Activated T-cell treated with anti-CD3 and anti-CD28 coated beads, Interleukin-2, amount 50 U/mL, for 24 hours (primary cell): Measurements from ENCODE around the gene SLC4A1.

Experiments used
- DNase-seq: peaks from one replicate; pipeline ENCODE4 v3.0.0-alpha.2; 2020
- H3K27ac Mint-ChIP-seq: 2 replicates; pipeline ENCODE4 v1.8.0; 2020; ENCODE audit warnings: mild to moderate bottlenecking, mixed read lengths
- H3K27me3 Mint-ChIP-seq: 2 replicates; pipeline ENCODE4 v1.8.0; 2020; ENCODE audit warnings: mixed read lengths
- H3K36me3 Mint-ChIP-seq: 2 replicates; pipeline ENCODE4 v1.8.0; 2020; ENCODE audit warnings: low read depth, mixed read lengths
- H3K4me1 Mint-ChIP-seq: 2 replicates; pipeline ENCODE4 v1.8.0; 2020; ENCODE audit warnings: low read depth, mixed read lengths
- H3K4me3 Mint-ChIP-seq: 2 replicates; pipeline ENCODE4 v1.8.0; 2020; ENCODE audit warnings: mild to moderate bottlenecking, moderate library complexity, mixed read lengths
- H3K9me3 Mint-ChIP-seq: 2 replicates; pipeline ENCODE4 v1.8.0; 2020; ENCODE audit warnings: mixed read lengths

SLC4A1 gene

DNA sequence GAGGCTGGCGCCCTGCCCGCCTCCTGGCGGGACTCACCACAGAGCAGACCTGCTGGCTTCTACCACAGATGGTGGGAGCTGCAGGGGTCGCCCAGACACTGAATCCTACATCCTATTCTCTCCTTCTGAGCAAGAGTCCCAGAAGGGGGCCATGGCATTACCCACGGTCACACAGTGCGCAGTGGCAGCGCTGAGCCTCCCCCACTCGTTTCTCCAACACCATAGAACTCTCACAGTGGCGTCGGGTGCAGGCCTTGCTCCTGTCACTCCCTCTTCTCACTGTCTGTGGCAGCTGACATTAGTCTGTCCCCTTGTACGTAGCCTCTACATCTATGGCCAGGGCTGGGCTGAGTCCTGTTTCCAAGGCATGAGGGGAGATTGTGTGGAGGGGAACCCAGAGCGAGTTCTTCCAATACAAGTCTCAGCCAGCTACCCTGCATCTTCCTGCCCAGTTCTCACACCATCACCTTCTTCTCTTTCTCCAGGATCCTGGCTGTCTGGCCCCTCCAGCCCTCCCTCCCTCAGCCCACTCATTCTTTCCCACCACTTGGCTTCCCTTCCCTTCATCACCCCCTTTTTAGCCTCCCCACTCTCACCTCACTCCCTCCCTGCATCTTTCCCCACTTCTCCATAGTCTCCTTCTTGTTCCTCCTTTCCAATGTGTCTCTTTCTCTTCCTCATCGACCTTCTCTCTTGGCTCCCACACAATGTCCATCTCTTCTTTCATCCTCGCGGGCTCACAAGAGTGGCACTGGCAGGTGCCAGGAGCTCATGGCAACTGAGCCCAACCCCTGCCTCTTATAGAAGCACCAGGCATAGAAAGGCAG, 54.3 kb downstream of the SLC4A1 start:
- Mint-ChIP-seq H3K4me3 (peak overlapping the region; percentile 47), H3K27ac (peak overlapping the region; percentile 96), H3K9me3 (no peaks in the 10 kb centered on the region)

DNA sequence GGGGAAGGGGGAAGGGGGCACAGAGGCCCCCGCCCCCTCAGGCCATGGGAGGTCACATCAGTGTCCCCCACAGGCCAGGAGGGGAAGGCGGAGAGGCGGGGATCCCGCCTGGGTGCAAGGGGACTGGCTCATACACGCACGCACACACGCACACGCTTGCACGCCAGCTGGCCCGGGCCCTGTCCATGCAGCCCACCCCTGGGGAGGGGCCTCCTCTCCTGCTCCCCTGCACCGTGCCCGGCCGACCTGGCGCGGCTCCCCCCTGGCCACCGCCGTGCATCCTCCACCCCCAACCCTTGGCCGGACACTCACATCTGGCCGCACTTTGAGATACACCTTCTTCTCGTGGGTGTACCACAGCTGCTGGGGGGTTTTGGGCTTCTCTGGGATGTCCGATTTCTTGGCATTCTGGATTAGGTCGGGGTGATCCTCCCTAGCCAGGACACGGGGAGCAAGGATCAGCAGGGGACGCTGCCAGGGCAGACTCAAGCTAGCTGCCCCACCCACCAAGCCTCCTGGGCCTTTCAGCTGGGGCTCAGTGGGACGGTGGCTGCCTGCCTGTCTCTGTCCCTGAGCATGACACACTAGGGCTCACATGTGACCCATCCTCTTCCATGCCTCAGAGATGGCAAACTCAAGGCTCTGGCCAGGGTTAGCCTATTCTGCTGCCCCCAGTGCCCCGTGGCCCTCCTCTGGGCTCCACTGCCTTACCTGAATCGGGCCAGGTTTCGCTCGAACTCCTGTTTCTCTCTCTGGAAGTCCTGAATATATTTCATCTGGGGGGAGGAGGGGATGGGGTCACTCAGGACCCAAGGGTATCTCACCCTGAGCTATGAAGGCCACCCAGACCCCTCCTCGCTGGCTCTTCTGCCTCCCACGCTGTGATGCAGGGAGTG, 55.2 kb downstream of the SLC4A1 start:
- peaks cover 92% of the 10 kb centered on the region for H3K36me3 Mint-ChIP-seq
- H3K27ac Mint-ChIP-seq = peak overlapping the region; percentile 96
- H3K9me3 Mint-ChIP-seq = no peaks in the 10 kb centered on the region
- peaks cover 82% of the 10 kb centered on the region for H3K4me1 Mint-ChIP-seq
- H3K27me3 Mint-ChIP-seq = no peaks in the 10 kb centered on the region
- H3K4me3 Mint-ChIP-seq = peak overlapping the region; percentile 1
- no peak for DNase-seq

More for the DNA sequence above, 54.3 kb downstream of the SLC4A1 start:
- no peak for DNase-seq
- Mint-ChIP-seq H3K27me3 (no peaks in the 10 kb centered on the region), H3K36me3 (peaks cover 88% of the 10 kb centered on the region), H3K4me1 (peaks cover 75% of the 10 kb centered on the region)

DNA sequence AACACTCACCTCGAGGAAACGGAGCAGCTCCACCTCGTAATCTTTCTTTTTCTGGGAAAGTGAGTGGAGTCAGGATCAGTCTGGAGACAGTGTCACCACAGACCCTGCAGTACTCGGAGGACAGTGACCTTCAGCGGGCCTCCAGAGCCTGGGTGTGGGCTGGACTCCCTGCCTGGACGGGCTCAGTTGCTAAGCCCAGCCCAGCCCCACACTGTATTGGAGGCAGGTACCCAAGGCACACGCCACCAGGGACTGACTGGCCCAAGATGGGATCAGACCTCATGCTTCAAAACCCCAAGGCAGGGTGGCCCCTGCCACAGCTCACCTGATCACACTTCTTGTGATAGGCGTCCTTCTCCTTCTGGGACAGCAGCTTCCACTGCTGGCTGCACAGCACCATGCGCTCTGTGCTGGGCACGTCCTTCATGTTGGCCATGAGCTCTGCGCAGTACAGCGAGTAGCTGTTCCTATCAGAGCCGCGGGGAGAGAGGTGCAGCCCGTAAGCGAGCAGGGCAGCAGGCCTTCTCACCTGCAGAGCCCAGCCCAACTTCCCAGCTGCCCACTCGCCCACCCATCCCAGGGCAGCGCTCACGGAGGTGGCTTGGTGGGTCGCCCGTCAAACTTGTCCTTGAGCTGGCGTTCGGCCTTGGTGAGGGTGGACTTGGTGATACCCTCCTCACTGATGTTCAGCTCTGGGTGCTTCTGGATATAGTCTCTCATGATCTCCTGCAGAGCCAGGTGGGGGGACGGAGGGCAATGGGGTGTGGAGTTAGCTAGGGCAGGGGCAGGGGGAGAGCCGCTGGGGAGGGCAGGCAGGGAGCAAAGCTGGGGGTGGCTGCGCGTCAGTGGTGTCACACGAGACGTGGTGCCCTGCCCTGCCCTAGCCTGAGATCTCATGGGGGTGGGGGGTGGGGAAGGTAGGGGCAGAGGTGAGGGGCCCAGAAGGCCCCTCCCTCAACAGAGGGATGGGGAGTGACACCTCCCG, 56.4 kb downstream of the SLC4A1 start:
- Mint-ChIP-seq H3K9me3 (no peaks in the 10 kb centered on the region), H3K27ac (peak overlapping the region; percentile 83), H3K27me3 (no peaks in the 10 kb centered on the region), H3K4me1 (peaks cover 79% of the 10 kb centered on the region), H3K36me3 (peaks cover 92% of the 10 kb centered on the region), H3K4me3 (peak overlapping the region; percentile 48)
- DNase-seq = no peak

DNA sequence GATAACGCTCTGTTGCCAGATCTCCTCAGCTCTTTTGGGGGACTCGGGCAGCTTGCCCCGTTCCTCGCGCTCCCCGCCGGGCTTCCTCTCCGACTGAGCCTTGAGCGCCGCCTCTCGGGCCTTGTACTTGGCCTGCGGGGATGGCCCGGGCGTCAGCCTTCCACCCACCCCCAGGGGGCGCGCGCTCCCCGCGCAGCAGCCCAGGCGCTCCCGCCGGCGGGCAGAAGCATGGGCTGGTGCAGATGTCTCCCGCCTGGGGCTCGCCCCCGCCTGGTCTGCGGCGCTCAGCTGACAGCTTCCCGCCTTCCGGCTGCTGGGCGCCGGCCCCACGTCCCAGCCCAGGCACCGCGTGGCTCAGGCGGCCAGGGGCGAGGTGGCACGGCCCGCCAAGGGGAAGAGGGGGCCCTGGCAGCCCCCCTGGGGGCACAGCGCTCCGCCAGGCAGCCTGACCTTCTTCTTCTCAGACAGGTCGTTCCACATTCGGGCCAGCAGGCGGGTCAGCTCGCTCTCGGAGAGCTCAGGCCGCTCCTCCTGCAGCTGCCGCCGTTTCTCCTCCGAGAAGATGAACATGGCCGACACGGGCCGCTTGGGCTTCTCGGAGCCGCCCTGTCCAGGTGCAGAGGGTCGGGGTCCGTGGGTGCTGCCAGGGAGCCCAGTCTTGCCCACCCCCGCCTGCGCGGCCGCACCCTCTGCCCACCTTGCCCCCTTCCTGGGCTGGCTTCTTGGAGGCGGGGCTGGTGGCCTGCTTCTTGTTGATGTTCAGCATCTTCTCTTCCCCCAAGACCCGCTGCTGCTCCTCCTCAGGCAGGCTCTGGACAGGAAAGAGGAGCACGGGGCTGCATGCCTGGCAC, 57.4 kb downstream of the SLC4A1 start:
- peak; percentile 94 for DNase-seq
- Mint-ChIP-seq H3K4me3 (peak overlapping the region; percentile 77), H3K4me1 (peaks cover 73% of the 10 kb centered on the region), H3K27me3 (no peaks in the 10 kb centered on the region), H3K36me3 (peaks cover 92% of the 10 kb centered on the region), H3K9me3 (no peaks in the 10 kb centered on the region), H3K27ac (peak overlapping the region; percentile 97)

DNA sequence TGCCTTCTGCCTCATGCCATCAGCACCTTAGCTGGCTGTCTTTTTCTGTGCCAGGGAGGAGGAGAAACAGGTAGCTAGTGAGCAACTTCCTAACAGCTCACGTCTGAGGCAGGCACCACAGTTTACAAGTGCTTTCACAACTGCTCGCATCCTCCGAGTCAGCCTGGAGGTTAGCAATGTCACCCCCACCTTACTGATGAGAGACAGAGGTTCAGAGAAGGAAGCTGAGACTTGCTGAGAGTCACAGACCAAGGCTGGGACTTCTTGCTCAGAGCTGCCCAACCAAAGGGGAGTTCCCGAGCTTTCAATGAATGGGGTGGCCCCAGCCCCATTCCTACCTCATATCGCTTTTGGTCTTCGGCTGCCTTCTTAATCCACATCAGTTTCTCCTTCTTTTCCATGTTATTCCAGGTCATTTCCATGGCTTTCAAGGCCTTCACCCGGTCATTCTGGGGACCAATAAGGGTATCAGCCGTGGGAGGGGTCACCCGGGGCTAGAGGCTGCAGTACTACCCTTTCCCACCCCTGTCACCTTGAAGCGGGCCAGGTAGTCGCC, 58.1 kb downstream of the SLC4A1 start:
- Mint-ChIP-seq H3K27ac (peak overlapping the region; percentile 97), H3K27me3 (no peaks in the 10 kb centered on the region), H3K4me1 (peaks cover 66% of the 10 kb centered on the region), H3K36me3 (peaks cover 87% of the 10 kb centered on the region), H3K4me3 (peak overlapping the region; percentile 77), H3K9me3 (no peaks in the 10 kb centered on the region)
- peak; percentile 56 for DNase-seq

DNA sequence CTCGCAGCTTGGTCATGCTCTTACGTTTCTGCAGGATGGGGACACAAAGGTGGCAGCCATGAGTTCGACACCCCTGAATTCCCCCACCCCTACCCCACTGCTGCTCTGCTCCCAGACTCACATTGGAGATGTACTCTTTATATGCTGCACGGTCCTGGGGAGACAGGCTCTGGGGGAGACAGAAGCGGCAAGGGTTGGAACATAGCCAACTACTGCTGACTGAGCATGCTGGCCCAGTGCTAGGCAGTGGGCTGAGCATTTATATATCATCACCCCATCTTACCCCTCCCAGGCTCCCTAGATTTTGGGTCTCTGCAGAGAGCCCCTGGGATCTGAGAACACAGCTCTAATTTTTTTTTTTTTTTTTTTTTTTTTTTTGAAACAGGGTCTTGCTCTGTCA, 60.2 kb downstream of the SLC4A1 start:
- Mint-ChIP-seq H3K27me3 (no peaks in the 10 kb centered on the region), H3K9me3 (no peaks in the 10 kb centered on the region), H3K4me1 (peaks cover 62% of the 10 kb centered on the region), H3K36me3 (peaks cover 66% of the 10 kb centered on the region), H3K4me3 (no peak overlapping the region), H3K27ac (peak overlapping the region; percentile 97)
- no peak for DNase-seq

DNA sequence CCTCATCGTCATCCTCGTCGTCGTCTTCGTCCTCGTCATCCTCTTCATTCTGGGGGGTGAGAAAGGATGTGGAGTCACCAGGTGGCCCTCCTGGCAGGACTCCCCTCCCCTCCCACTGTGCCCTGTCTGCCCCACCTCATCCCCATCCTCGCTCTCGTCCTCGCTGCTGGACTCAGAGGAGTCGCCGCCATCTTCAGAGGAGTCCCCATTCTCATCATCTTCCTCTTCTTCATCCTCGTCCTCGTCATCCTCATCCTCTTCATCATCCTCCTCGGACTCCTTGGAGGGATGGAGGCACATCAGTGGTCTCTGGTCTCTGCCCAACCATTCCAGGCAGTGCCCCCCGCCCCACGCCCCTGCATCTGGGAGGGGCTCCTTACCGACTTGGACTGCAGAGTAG, 60.6 kb downstream of the SLC4A1 start:
- Mint-ChIP-seq H3K9me3 (no peaks in the 10 kb centered on the region), H3K4me3 (no peak overlapping the region), H3K36me3 (peaks cover 64% of the 10 kb centered on the region), H3K27ac (peak overlapping the region; percentile 97), H3K27me3 (no peaks in the 10 kb centered on the region), H3K4me1 (peaks cover 62% of the 10 kb centered on the region)
- no peak for DNase-seq

DNA sequence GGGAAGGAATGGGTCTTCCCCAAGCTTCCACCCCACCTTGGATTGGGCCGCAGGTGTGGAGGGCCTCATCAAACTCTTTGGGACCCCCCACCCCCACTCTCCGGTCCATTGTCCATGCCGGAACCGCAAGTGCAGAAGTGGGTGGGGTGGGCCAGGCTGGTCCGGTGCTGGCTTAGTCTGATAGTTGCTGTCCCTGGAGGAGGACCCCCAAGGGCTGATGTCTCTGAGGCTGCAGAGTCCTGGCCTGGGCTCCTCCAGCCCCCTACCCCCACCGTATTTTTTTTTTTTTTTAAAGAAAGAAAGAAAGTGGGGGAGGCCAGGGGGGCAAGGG, 61.1 kb downstream of the SLC4A1 start:
- Mint-ChIP-seq H3K27me3 (no peaks in the 10 kb centered on the region), H3K27ac (peak overlapping the region; percentile 53), H3K4me1 (peaks cover 58% of the 10 kb centered on the region), H3K36me3 (peaks cover 59% of the 10 kb centered on the region), H3K4me3 (no peak overlapping the region), H3K9me3 (no peaks in the 10 kb centered on the region)
- no peak for DNase-seq

DNA sequence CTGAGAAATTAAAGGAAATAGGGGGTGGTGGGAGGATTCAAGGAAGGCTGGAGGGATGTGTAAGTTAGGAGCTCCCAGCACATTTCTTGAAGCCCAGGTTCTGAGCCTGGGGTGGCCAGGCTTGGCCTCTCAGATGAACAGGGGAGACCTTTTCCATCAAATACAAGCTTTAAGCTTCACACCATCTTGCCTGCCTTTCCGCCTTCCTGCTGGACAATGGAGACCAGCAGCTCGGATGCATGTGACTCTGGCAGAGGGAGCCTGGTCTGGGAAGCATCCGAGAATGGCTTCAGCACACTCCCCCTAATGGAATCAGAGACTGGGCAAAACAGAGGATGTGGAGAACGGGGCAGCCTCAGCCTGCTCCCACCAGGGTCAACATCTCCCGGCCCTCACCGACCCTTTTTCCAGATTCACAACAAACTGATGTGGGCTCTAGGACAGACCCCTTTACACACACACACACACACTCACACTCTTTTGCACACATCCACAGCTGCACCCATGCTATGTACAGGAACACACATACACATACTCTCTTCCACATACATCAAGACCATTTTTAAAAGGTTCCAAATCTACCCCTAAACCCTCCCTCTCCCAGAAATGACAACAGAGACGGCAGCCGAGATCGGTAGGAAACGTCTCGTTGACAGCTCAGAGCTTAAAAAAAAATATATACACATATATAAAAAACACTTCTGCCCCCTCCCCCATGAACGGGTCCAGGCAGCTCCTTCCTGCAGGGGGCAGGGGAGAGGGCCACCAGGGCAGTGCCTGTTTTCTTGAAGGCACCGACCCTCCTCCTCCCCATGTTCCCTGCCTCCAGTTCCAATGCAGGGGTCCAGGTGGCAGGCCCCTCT, 61.7 kb downstream of the SLC4A1 start:
- peak overlapping the region; percentile 53 for H3K27ac Mint-ChIP-seq
- no peaks in the 10 kb centered on the region for H3K27me3 Mint-ChIP-seq
- peaks cover 55% of the 10 kb centered on the region for H3K4me1 Mint-ChIP-seq
- no peaks in the 10 kb centered on the region for H3K9me3 Mint-ChIP-seq
- DNase-seq = no peak
- H3K36me3 Mint-ChIP-seq = peaks cover 54% of the 10 kb centered on the region
- H3K4me3 Mint-ChIP-seq = no peak overlapping the region

DNA sequence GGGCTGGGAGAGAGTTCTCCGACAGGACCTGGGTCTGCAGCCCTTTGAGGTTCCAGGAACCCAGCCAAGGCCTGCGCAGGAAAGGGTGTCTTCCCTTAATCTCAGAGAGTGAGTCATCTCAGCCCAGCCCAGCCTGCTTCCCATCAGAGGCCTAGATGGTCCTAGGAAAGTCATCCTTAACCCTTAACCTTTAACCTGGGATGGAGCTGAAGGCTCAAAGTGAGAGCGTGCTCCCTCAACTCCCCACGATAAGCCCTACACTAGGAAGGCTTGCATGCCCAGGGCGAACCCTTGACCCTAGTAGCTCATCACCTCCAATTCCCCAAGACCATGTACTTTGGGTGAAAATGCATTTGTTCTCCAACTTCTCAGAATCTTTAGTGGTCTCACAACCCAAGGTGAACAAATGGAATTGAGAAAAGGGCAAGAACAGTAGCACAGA, 63.5 kb downstream of the SLC4A1 start:
- no peaks in the 10 kb centered on the region for H3K9me3 Mint-ChIP-seq
- H3K27me3 Mint-ChIP-seq = no peaks in the 10 kb centered on the region
- no peak for DNase-seq
- peaks cover 45% of the 10 kb centered on the region for H3K36me3 Mint-ChIP-seq
- peaks cover 51% of the 10 kb centered on the region for H3K4me1 Mint-ChIP-seq
- peak overlapping the region; percentile 68 for H3K27ac Mint-ChIP-seq
- H3K4me3 Mint-ChIP-seq = no peak overlapping the region

DNA sequence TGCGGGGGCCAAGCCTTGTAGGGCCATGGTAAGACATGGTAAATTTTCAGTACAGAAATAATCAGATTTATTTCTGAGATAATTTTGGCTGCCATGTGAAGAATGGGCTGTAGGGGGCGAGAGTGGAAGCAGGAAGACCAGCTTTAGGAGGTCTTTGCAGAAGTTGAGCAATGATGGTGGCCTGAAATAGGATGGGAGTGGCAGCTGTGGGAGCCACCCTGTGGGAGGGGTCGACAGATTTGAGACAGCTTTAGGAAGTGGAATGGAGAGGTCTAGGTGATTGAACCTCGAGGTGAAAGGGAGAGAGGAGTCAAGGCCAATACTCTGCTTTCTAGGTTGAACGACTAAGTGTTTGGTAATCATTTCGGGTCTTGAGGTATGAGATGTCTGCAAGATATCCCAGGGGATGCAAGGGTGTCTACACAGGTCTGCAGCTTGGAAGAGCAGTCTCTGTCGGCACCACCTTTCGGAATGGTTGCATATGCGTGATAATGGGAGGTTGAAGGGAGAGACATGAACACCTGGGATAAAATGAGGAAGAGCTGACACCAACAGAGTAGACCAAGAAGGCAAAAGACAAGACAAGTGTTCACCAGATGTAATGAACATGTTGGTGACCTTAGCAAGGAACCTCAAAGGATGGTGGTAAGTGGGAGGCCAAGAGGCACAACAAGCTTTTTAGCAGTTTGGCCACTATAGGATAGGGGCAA, 64.0 kb downstream of the SLC4A1 start:
- Mint-ChIP-seq H3K36me3 (peaks cover 39% of the 10 kb centered on the region), H3K27me3 (no peaks in the 10 kb centered on the region), H3K4me3 (no peak overlapping the region), H3K4me1 (peaks cover 46% of the 10 kb centered on the region), H3K9me3 (no peaks in the 10 kb centered on the region), H3K27ac (peak overlapping the region; percentile 76)
- peak; percentile 63 for DNase-seq

DNA sequence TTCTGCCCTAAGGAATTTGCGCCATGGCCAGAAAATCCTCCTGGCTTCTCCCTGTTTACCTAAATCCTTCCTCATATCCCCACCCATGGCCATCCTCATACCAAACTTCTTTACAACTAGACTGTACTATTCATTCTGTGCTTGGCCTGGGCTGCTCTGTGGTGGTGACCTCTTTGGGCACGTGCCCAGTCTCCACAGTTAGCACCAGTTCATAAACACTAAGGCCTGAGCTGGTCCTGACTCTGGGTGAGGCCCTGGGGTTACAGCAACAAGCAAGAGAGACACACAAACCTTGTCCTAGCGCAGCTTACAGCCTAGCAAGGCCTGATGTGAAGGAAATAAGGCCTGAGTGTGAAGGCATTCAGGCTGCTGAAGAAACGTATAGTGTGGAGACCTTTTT, 65.2 kb downstream of the SLC4A1 start:
- H3K4me3 Mint-ChIP-seq = no peak overlapping the region

More for the DNA sequence above, 65.2 kb downstream of the SLC4A1 start:
- H3K36me3 Mint-ChIP-seq = peaks cover 37% of the 10 kb centered on the region
- no peak for DNase-seq
- H3K4me1 Mint-ChIP-seq = peaks cover 44% of the 10 kb centered on the region
- H3K27ac Mint-ChIP-seq = peak overlapping the region; percentile 55
- H3K9me3 Mint-ChIP-seq = no peaks in the 10 kb centered on the region
- no peaks in the 10 kb centered on the region for H3K27me3 Mint-ChIP-seq
